ENCODE data around the gene PRKCE. TPM values are rescaled to one million over a fixed set of nuclear protein-coding genes. Genes with fewer than 3 reads are reported as not detected.

The PRKCE gene
- polyA plus RNA-seq, 1 of the 3 experiments (the other 2 are of a cell fraction), result 16.3 TPM

DNA sequence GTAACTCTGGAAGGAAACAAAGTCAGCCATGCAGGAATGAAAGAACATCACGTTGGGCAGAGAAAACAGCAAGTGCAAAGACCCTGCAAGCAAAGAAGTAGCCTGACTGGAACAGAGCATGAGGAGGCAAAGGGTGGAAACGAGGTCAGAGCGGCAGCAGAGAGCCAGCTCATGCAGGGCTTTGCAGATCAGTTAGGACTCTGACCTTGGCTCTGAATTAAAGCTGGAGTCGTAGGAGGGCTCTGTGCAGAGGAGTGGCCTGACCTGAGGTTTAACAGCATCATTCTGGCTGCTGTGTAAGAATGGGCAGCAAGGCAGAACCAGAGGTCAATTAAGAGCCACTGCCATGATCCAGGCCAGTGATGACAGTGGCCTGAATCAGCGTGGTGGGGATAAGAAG, 220.7 kb downstream of the PRKCE start:
- H3K9me2 ChIP-seq, result no peaks in the 10 kb centered on the region
- DNase-seq, result no peak

DNA sequence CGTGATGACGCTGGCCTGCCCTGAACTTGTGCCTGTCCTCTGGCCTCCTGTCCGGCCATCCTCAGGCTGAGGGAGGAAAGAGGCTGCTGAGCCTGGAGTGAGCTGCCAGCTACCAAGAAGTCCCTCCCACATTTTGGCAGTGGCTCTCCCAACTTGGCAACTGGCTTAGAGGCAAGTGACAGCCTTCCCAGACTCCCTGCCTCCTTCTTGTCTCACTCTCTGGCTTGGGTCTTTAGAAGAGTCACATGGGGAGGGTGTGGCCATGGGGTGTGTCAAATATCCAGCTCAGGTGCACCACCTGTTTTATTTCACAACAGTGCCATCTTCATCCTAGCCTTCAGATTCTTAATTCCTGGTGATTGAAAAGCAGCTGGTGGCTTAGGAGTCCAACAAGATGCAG, 222.9 kb downstream of the PRKCE start:
- Histone ChIP-seq H3K27me3 (ENCODE audit: insufficient read depth) (no peaks in the 10 kb centered on the region), H3K9ac (no peak overlapping the region), H4K20me1 (ENCODE audit: insufficient read depth) (no peaks in the 10 kb centered on the region), H3K36me3 (replicated peaks in 1 of 2; ENCODE audit: control insufficient read depth in 1 of 2, insufficient read depth in 2 of 2, low read length in 1 of 2) (peaks cover 0 to 4% of the 10 kb centered on the region in 2 experiments), H3K79me2 (ENCODE audit: insufficient read depth) (no peaks in the 10 kb centered on the region), H3K4me2 (no peak overlapping the region), H3K4me1 (ENCODE audit: control insufficient read depth in 1 of 2, insufficient read depth in 2 of 2, low read depth in 1 of 2, low read length in 1 of 2) (peaks cover 0 to 6% of the 10 kb centered on the region in 2 experiments; a peak in 1 of 4 replicates), H3K9me2 (no peaks in the 10 kb centered on the region), H3F3A (replicated peaks; ENCODE audit: insufficient read depth) (no peaks in the 10 kb centered on the region), H3K4me3 (ENCODE audit: low read depth in 2 of 2, low read length in 1 of 2) (no peak overlapping the region), H3K9me3 (peaks cover 11% of the 10 kb centered on the region), H3K27ac (ENCODE audit: low read depth in 2 of 2, low read length in 1 of 2) (no peak overlapping the region), H2AFZ (ENCODE audit: low read depth) (no peak overlapping the region)
- no peak for TF ChIP-seq SMC3 (IDR thresholded peaks at IDR 0.05; ENCODE audit: low read depth, low read length)
- TF ChIP-seq GABPA (IDR thresholded peaks at IDR 0.05; ENCODE audit: low read depth), result no peak
- no peak for TF ChIP-seq MXI1 (IDR thresholded peaks at IDR 0.05; ENCODE audit: low read depth, low read length)
- ChIA-PET POLR2A (no interaction called here), CTCF (interaction anchor here (0.8 to 1.5 kb wide), 3 partner anchors 11 to 20 kb away, joined by 3 to 4 read pairs (median 4); no protein-coding TSS in a partner anchor)
- DNase-seq, result no peak
- WGBS (ENCODE audit: low lambda C conversion rate), result 96% methylated on average over 3 of the region's 3 CpGs

More for the DNA sequence above, 220.7 kb downstream of the PRKCE start:
- TF ChIP-seq TEAD4 (IDR thresholded peaks at IDR 0.05; ENCODE audit: borderline replicate concordance, insufficient read depth), result no peak
- no peak for TF ChIP-seq YY1 (IDR thresholded peaks at IDR 0.05; ENCODE audit: low read depth)
- TF ChIP-seq, protein P1, sequence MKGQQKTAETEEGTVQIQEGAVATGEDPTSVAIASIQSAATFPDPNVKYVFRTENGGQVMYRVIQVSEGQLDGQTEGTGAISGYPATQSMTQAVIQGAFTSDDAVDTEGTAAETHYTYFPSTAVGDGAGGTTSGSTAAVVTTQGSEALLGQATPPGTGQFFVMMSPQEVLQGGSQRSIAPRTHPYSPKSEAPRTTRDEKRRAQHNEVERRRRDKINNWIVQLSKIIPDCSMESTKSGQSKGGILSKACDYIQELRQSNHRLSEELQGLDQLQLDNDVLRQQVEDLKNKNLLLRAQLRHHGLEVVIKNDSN (IDR thresholded peaks at IDR 0.05; ENCODE audit: borderline replicate concordance, low read depth), result no peak
- TF ChIP-seq TCF12 (IDR thresholded peaks at IDR 0.05), result no peak
- TF ChIP-seq, protein P2, sequence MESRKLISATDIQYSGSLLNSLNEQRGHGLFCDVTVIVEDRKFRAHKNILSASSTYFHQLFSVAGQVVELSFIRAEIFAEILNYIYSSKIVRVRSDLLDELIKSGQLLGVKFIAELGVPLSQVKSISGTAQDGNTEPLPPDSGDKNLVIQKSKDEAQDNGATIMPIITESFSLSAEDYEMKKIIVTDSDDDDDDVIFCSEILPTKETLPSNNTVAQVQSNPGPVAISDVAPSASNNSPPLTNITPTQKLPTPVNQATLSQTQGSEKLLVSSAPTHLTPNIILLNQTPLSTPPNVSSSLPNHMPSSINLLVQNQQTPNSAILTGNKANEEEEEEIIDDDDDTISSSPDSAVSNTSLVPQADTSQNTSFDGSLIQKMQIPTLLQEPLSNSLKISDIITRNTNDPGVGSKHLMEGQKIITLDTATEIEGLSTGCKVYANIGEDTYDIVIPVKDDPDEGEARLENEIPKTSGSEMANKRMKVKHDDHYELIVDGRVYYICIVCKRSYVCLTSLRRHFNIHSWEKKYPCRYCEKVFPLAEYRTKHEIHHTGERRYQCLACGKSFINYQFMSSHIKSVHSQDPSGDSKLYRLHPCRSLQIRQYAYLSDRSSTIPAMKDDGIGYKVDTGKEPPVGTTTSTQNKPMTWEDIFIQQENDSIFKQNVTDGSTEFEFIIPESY (IDR thresholded peaks at IDR 0.05; ENCODE audit: borderline replicate concordance, low read depth), result no peak
- no peak for TF ChIP-seq RAD21 (IDR thresholded peaks at IDR 0.05; ENCODE audit: low read length)
- no peak for TF ChIP-seq SMC3 (IDR thresholded peaks at IDR 0.05; ENCODE audit: low read depth, low read length)
- TF ChIP-seq, protein P3, sequence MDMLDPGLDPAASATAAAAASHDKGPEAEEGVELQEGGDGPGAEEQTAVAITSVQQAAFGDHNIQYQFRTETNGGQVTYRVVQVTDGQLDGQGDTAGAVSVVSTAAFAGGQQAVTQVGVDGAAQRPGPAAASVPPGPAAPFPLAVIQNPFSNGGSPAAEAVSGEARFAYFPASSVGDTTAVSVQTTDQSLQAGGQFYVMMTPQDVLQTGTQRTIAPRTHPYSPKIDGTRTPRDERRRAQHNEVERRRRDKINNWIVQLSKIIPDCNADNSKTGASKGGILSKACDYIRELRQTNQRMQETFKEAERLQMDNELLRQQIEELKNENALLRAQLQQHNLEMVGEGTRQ (IDR thresholded peaks at IDR 0.05; ENCODE audit: borderline replicate concordance, low read depth, low read length), result no peak
- TF ChIP-seq, protein P4, sequence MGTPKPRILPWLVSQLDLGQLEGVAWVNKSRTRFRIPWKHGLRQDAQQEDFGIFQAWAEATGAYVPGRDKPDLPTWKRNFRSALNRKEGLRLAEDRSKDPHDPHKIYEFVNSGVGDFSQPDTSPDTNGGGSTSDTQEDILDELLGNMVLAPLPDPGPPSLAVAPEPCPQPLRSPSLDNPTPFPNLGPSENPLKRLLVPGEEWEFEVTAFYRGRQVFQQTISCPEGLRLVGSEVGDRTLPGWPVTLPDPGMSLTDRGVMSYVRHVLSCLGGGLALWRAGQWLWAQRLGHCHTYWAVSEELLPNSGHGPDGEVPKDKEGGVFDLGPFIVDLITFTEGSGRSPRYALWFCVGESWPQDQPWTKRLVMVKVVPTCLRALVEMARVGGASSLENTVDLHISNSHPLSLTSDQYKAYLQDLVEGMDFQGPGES (IDR thresholded peaks at IDR 0.05; ENCODE audit: low read depth, low read length), result no peak
- no peak for TF ChIP-seq POLR2AphosphoS5 (IDR thresholded peaks at IDR 0.05; ENCODE audit: low read depth, low read length)
- no peak for TF ChIP-seq SIN3A (IDR thresholded peaks at IDR 0.05; ENCODE audit: borderline replicate concordance, low read depth, low read length)
- TF ChIP-seq GABPA (IDR thresholded peaks at IDR 0.05; ENCODE audit: low read depth), result no peak
- no peak overlapping the region for H2AFZ ChIP-seq (ENCODE audit: low read depth)
- no peaks in the 10 kb centered on the region for H3K79me2 ChIP-seq (ENCODE audit: insufficient read depth)
- H3K4me3 ChIP-seq (ENCODE audit: low read depth in 2 of 2, low read length in 1 of 2), result no peak overlapping the region
- no peak overlapping the region for H3K27ac ChIP-seq (ENCODE audit: low read depth in 2 of 2, low read length in 1 of 2)
- ChIA-PET POLR2A (no interaction called here), CTCF (interaction anchor here (1.1 kb wide), 1 partner anchor 11 kb away, joined by 3 read pairs; no protein-coding TSS in a partner anchor)
- H4K20me1 ChIP-seq (ENCODE audit: insufficient read depth), result no peaks in the 10 kb centered on the region
- 84% methylated on average over 5 of the region's 5 CpGs for WGBS (ENCODE audit: low lambda C conversion rate)
- no peaks in the 10 kb centered on the region for H3K36me3 ChIP-seq (replicated peaks in 1 of 2; ENCODE audit: control insufficient read depth in 1 of 2, insufficient read depth in 2 of 2, low read length in 1 of 2)
- H3K9ac ChIP-seq, result no peak overlapping the region
- peaks cover 7% of the 10 kb centered on the region for H3K9me3 ChIP-seq
- H3K27me3 ChIP-seq (ENCODE audit: insufficient read depth), result no peaks in the 10 kb centered on the region
- H3K4me2 ChIP-seq, result no peak overlapping the region
- H3K4me1 ChIP-seq (ENCODE audit: control insufficient read depth in 1 of 2, insufficient read depth in 2 of 2, low read depth in 1 of 2, low read length in 1 of 2), result peaks cover 0 to 6% of the 10 kb centered on the region in 2 experiments; a peak in 1 of 4 replicates
- peaks cover 4% of the 10 kb centered on the region for H3F3A ChIP-seq (replicated peaks; ENCODE audit: insufficient read depth)

Data from SK-N-SH (cell line).